ENCODE measurements around the gene ADGRD1.

The ADGRD1 gene

GRCh38 chr12:131027876-131028586, 74.3 kb downstream of the ADGRD1 start:
- DNase-seq: no peak

GRCh38 chr12:131028587-131029338, 75.1 kb downstream of the ADGRD1 start:
- DNase-seq: no peak

GRCh38 chr12:131030472-131031328, 77.0 kb downstream of the ADGRD1 start:
- no peak for DNase-seq

- DNase-seq: no peak
Observed at GRCh38 chr12:131032082-131032750, 78.5 kb downstream of the ADGRD1 start.

- DNase-seq: no peak
Observed at GRCh38 chr12:131033486-131033885, 79.8 kb downstream of the ADGRD1 start.

GRCh38 chr12:131033886-131034482, 80.3 kb downstream of the ADGRD1 start:
- no peak for DNase-seq

- DNase-seq: no peak
Observed at GRCh38 chr12:131034631-131035244, 81.0 kb downstream of the ADGRD1 start.

- DNase-seq: no peak
Observed at GRCh38 chr12:131035245-131035681, 81.6 kb downstream of the ADGRD1 start.

- DNase-seq: no peak
Observed at GRCh38 chr12:131038159-131038558, 84.5 kb downstream of the ADGRD1 start.

GRCh38 chr12:131038961-131039950, 85.5 kb downstream of the ADGRD1 start:
- DNase-seq: no peak

GRCh38 chr12:131040491-131040890, 86.8 kb downstream of the ADGRD1 start:
- DNase-seq: no peak

- no peak for DNase-seq
Observed at GRCh38 chr12:131041216-131041967, 87.7 kb downstream of the ADGRD1 start.

- no peak for DNase-seq
Observed at GRCh38 chr12:131041968-131042833, 88.5 kb downstream of the ADGRD1 start.

- DNase-seq: no peak
Observed at GRCh38 chr12:131042834-131043245, 89.1 kb downstream of the ADGRD1 start.

- no peak for DNase-seq
Observed at GRCh38 chr12:131043401-131043871, 89.7 kb downstream of the ADGRD1 start.

- no peak for DNase-seq
Observed at GRCh38 chr12:131044136-131044535, 90.4 kb downstream of the ADGRD1 start.

- no peak for DNase-seq
Observed at GRCh38 chr12:131044760-131045381, 91.2 kb downstream of the ADGRD1 start.
